Neural progenitor cell (in vitro differentiated cells): ENCODE data around the gene OLIG2.

ENCODE experiments used
- CTCF ChIP-seq: fragments of 200-600 bp; sonication (generic); IDR thresholded peaks from 2 replicates; pipeline ENCODE4 v1.5.1; 2017; ENCODE audit warnings: antibody characterized with exemption, mild to moderate bottlenecking
- EZH2 ChIP-seq: fragments of 200-600 bp; sonication (generic); IDR thresholded peaks from 2 replicates; pipeline ENCODE4 v1.6.1; 2017; ENCODE audit warnings: antibody characterized with exemption, mild to moderate bottlenecking, moderate library complexity
- EZH2phosphoT487 ChIP-seq: fragments of 200-600 bp; sonication (generic); IDR thresholded peaks from 2 replicates; pipeline ENCODE4 v1.6.1; 2017; ENCODE audit warnings: antibody characterized with exemption

GRCh38 chr21:33014331-33014730 is 11.4 kb upstream of the OLIG2 start:
- no peak for TF ChIP-seq EZH2phosphoT487
- TF ChIP-seq CTCF: no peak
- no peak for TF ChIP-seq EZH2
